HUES6 (cell line): ENCODE data around the gene NPEPL1.

Experiments used
- H3K27ac ChIP-seq: 2 replicates; pipeline ENCODE4 v1.7.0; 2013; ENCODE audit warnings: low read depth, mild to moderate bottlenecking, low read length, inconsistent platforms
- H3K27me3 ChIP-seq: 2 replicates; pipeline ENCODE4 v1.6.1; 2013; ENCODE audit warnings: low read length; ENCODE audit not compliant: control insufficient read depth, insufficient read depth
- H3K36me3 ChIP-seq: 2 replicates; pipeline ENCODE4 v1.6.1; 2013; ENCODE audit warnings: low read length; ENCODE audit not compliant: control insufficient read depth, insufficient read depth
- H3K4me1 ChIP-seq: 2 replicates; pipeline ENCODE4 v1.6.1; 2013; ENCODE audit warnings: low read length; ENCODE audit not compliant: control insufficient read depth, insufficient read depth
- H3K4me3 ChIP-seq: 2 replicates; pipeline ENCODE4 v1.5.1; 2013; ENCODE audit warnings: low read depth, low read length
- H3K9ac ChIP-seq: one replicate; pipeline ENCODE4 v1.6.1; 2013; ENCODE audit warnings: mild to moderate bottlenecking, low read length
- H3K9me3 ChIP-seq: 2 replicates; pipeline ENCODE4 v1.6.1; 2013; ENCODE audit warnings: low read depth, low read length; ENCODE audit not compliant: control insufficient read depth, insufficient read depth

NPEPL1 gene

GRCh38 chr20:58669287-58670006 is 23.2 kb upstream of the NPEPL1 start:
- no peaks in the 10 kb centered on the region for H3K27me3 ChIP-seq
- peak overlapping the region; percentile 95 for H3K27ac ChIP-seq
- H3K9me3 ChIP-seq = no peaks in the 10 kb centered on the region
- H3K4me1 ChIP-seq = peaks cover 49% of the 10 kb centered on the region
- peak overlapping the region; percentile 23 for H3K4me3 ChIP-seq
- peak overlapping the region; percentile 82 for H3K9ac ChIP-seq
- peaks cover 46% of the 10 kb centered on the region for H3K36me3 ChIP-seq

- Histone ChIP-seq H3K9ac (peak overlapping the region; percentile 55), H3K36me3 (peaks cover 51% of the 10 kb centered on the region), H3K27ac (peak overlapping the region; percentile 95)
Observed at GRCh38 chr20:58670102-58670501, 22.5 kb upstream of the NPEPL1 start.

GRCh38 chr20:58670659-58671058 is 21.9 kb upstream of the NPEPL1 start:
- no peaks in the 10 kb centered on the region for H3K27me3 ChIP-seq
- H3K9ac ChIP-seq = peak overlapping the region; percentile 55
- H3K27ac ChIP-seq = peak overlapping the region; percentile 95
- H3K9me3 ChIP-seq = no peaks in the 10 kb centered on the region
- H3K36me3 ChIP-seq = peaks cover 56% of the 10 kb centered on the region
- H3K4me3 ChIP-seq = peak overlapping the region; percentile 14
- H3K4me1 ChIP-seq = peaks cover 45% of the 10 kb centered on the region

More at GRCh38 chr20:58670102-58670501, 22.5 kb upstream of the NPEPL1 start:
- Histone ChIP-seq H3K4me1 (peaks cover 48% of the 10 kb centered on the region), H3K27me3 (no peaks in the 10 kb centered on the region), H3K4me3 (peak overlapping the region; percentile 14), H3K9me3 (no peaks in the 10 kb centered on the region)

- no peaks in the 10 kb centered on the region for H3K27me3 ChIP-seq
- peaks cover 63% of the 10 kb centered on the region for H3K36me3 ChIP-seq
- no peak overlapping the region for H3K27ac ChIP-seq
Observed at GRCh38 chr20:58673119-58673518, 19.5 kb upstream of the NPEPL1 start.

GRCh38 chr20:58675146-58675584 is 17.4 kb upstream of the NPEPL1 start:
- Histone ChIP-seq H3K9me3 (no peaks in the 10 kb centered on the region), H3K36me3 (peaks cover 77% of the 10 kb centered on the region), H3K4me3 (no peak overlapping the region), H3K27me3 (no peaks in the 10 kb centered on the region), H3K9ac (peak overlapping the region; percentile 13), H3K4me1 (peaks cover 28% of the 10 kb centered on the region), H3K27ac (no peak overlapping the region; the same call in 1 of the 2 replicates)

More at GRCh38 chr20:58673119-58673518, 19.5 kb upstream of the NPEPL1 start:
- Histone ChIP-seq H3K9me3 (no peaks in the 10 kb centered on the region), H3K4me1 (peaks cover 40% of the 10 kb centered on the region), H3K9ac (no peak overlapping the region), H3K4me3 (no peak overlapping the region)

GRCh38 chr20:58675641-58676040 is 17.0 kb upstream of the NPEPL1 start:
- peaks cover 23% of the 10 kb centered on the region for H3K4me1 ChIP-seq
- H3K36me3 ChIP-seq = peaks cover 77% of the 10 kb centered on the region
- H3K9ac ChIP-seq = no peak overlapping the region
- no peak overlapping the region; the same call in 1 of the 2 replicates for H3K27ac ChIP-seq
- H3K27me3 ChIP-seq = no peaks in the 10 kb centered on the region
- H3K4me3 ChIP-seq = no peak overlapping the region
- no peaks in the 10 kb centered on the region for H3K9me3 ChIP-seq

GRCh38 chr20:58676161-58676560 is 16.4 kb upstream of the NPEPL1 start:
- H3K27me3 ChIP-seq = no peaks in the 10 kb centered on the region
- H3K27ac ChIP-seq = no peak overlapping the region
- peaks cover 75% of the 10 kb centered on the region for H3K36me3 ChIP-seq
- H3K4me1 ChIP-seq = peaks cover 18% of the 10 kb centered on the region
- H3K9ac ChIP-seq = no peak overlapping the region
- no peaks in the 10 kb centered on the region for H3K9me3 ChIP-seq
- no peak overlapping the region for H3K4me3 ChIP-seq

- Histone ChIP-seq H3K9me3 (no peaks in the 10 kb centered on the region), H3K27ac (no peak overlapping the region), H3K4me3 (no peak overlapping the region), H3K36me3 (peaks cover 71% of the 10 kb centered on the region), H3K4me1 (peaks cover 17% of the 10 kb centered on the region), H3K27me3 (no peaks in the 10 kb centered on the region), H3K9ac (no peak overlapping the region)
Observed at GRCh38 chr20:58677079-58677604, 15.5 kb upstream of the NPEPL1 start.

- Histone ChIP-seq H3K27me3 (no peaks in the 10 kb centered on the region), H3K36me3 (peaks cover 66% of the 10 kb centered on the region), H3K27ac (no peak overlapping the region), H3K4me1 (peaks cover 17% of the 10 kb centered on the region), H3K4me3 (no peak overlapping the region), H3K9me3 (no peaks in the 10 kb centered on the region), H3K9ac (no peak overlapping the region)
Observed at GRCh38 chr20:58677808-58678207, 14.8 kb upstream of the NPEPL1 start.

GRCh38 chr20:58678806-58679205 is 13.8 kb upstream of the NPEPL1 start:
- peaks cover 17% of the 10 kb centered on the region for H3K4me1 ChIP-seq
- H3K9ac ChIP-seq = no peak overlapping the region
- no peak overlapping the region for H3K27ac ChIP-seq
- no peaks in the 10 kb centered on the region for H3K9me3 ChIP-seq
- H3K27me3 ChIP-seq = no peaks in the 10 kb centered on the region
- no peak overlapping the region for H3K4me3 ChIP-seq
- peaks cover 56% of the 10 kb centered on the region for H3K36me3 ChIP-seq
